Stimulated activated naive CD8-positive, alpha-beta T cell treated with anti-CD3 and anti-CD28 coated beads, Interleukin-15, amount 100 ng/mL, for 72 hours (primary cell): ENCODE measurements around the gene NAA20.
"Not testable (repeated sequence)": the region's sequence is repeated elsewhere in the genome, so short reads cannot be mapped to it uniquely, and the experiment has no call there.

Experiments
- ATAC-seq: fragments of 150-1000 bp; cut with Tn5 transposase; 2 replicates; pipeline ENCODE4 v1.10.0; 2021; ENCODE audit warnings: mild to moderate bottlenecking, moderate library complexity
- DNase-seq, 2 donors: peaks; one replicate each; pipeline ENCODE4 v3.0.0; 2021 to 2022
- H3K27ac Mint-ChIP-seq, 2 donors: one replicate each; pipeline ENCODE4 v1.8.0; 2022; ENCODE audit warnings: mild to moderate bottlenecking in 2 of 2, mixed read lengths in 2 of 2, moderate library complexity in 2 of 2
- H3K27me3 Mint-ChIP-seq: one replicate; pipeline ENCODE4 v1.8.0; 2022; ENCODE audit warnings: mixed read lengths
- H3K4me1 Mint-ChIP-seq: one replicate; pipeline ENCODE4 v1.8.0; 2022; ENCODE audit warnings: mild to moderate bottlenecking, mixed read lengths
- H3K4me3 Mint-ChIP-seq, 2 donors: one replicate each; pipeline ENCODE4 v1.8.0; 2022; ENCODE audit warnings: mild to moderate bottlenecking in 2 of 2, mixed read lengths in 2 of 2, moderate library complexity in 1 of 2
- H3K9me3 Mint-ChIP-seq, 2 donors: one replicate each; pipeline ENCODE4 v1.8.0; 2022; ENCODE audit warnings: mixed read lengths in 2 of 2

NAA20 gene

GRCh38 chr20:20002101-20002998, 14.8 kb upstream of the NAA20 start:
- no peak for ATAC-seq

GRCh38 chr20:20003031-20003954, 13.9 kb upstream of the NAA20 start:
- Mint-ChIP-seq H3K4me3 (peak overlapping the region; percentile 76), H3K27ac (peak overlapping the region; percentile 10 to 35), H3K27me3 (peaks cover 39% of the 10 kb centered on the region), H3K9me3 (no peaks in the 10 kb centered on the region), H3K4me1 (peaks cover 33% of the 10 kb centered on the region)
- ATAC-seq: peak; percentile 90
- DNase-seq: peak; percentile 25 to 36

More at GRCh38 chr20:20002101-20002998, 14.8 kb upstream of the NAA20 start:
- Mint-ChIP-seq H3K9me3 (no peaks in the 10 kb centered on the region), H3K4me3 (peak overlapping the region; percentile 76), H3K27ac (peak overlapping the region in 1 of 2 donors; percentile 59), H3K27me3 (peaks cover 39% of the 10 kb centered on the region), H3K4me1 (peaks cover 33% of the 10 kb centered on the region)
- no peak for DNase-seq

GRCh38 chr20:20003955-20004322, 13.2 kb upstream of the NAA20 start:
- Mint-ChIP-seq H3K4me3 (peak overlapping the region; percentile 76), H3K4me1 (peaks cover 33% of the 10 kb centered on the region), H3K27ac (peak overlapping the region; percentile 10 to 23), H3K27me3 (peaks cover 34% of the 10 kb centered on the region)
- DNase-seq, H3K9me3 Mint-ChIP-seq, ATAC-seq: not testable (repeated sequence)

DNA sequence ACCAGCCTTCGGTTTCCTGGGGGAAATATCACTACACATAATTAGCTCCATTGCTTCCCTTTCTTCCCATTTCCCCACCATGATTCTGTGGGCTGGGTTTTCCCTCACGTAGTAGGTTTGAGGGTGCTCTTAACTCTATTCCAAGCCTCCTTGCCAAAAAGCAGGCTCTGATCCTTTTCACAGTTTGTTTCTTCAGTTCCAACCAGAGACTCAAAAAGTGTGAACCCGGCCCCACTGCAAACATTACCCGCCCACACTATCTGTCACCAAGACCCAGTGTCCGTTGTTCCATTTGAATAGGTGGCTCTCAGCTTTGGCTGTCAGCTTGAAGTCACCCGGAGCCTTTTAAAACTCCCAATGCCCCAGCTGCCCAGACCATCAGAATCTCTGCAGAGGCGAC, 11.8 kb upstream of the NAA20 start:
- Mint-ChIP-seq H3K9me3 (no peaks in the 10 kb centered on the region), H3K4me1 (peaks cover 26% of the 10 kb centered on the region), H3K27ac (no peak overlapping the region), H3K27me3 (peaks cover 35% of the 10 kb centered on the region), H3K4me3 (no peak overlapping the region)
- DNase-seq (no peak), ATAC-seq (no peak)

DNA sequence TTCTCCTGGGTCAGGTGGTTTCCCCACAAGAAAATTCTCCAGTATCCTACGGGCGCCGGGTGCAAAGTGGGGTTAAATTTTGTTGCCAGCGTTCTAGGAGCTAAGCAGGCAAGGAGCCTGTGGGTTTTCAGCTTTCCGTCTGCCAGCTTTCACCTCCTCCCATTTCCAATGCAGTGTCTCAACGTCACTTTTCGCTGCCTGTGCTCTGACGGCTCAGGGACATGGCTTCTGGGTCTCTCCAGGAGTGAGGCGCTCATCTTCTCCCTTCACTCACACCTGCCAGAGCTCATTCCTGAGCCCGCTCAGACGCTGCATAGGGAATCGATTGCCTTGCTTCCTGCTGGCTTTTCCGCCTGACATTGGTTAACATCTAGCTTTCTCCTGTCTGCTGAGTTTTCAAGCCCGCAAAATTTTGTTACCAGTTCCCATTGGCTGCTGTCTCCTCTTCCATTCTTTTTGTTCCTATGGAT, 7.3 kb upstream of the NAA20 start:
- Mint-ChIP-seq H3K4me3 (no peak overlapping the region), H3K9me3 (no peaks in the 10 kb centered on the region), H3K4me1 (peaks cover 5% of the 10 kb centered on the region), H3K27ac (no peak overlapping the region), H3K27me3 (peaks cover 9% of the 10 kb centered on the region)
- ATAC-seq (no peak), DNase-seq (no peak)

DNA sequence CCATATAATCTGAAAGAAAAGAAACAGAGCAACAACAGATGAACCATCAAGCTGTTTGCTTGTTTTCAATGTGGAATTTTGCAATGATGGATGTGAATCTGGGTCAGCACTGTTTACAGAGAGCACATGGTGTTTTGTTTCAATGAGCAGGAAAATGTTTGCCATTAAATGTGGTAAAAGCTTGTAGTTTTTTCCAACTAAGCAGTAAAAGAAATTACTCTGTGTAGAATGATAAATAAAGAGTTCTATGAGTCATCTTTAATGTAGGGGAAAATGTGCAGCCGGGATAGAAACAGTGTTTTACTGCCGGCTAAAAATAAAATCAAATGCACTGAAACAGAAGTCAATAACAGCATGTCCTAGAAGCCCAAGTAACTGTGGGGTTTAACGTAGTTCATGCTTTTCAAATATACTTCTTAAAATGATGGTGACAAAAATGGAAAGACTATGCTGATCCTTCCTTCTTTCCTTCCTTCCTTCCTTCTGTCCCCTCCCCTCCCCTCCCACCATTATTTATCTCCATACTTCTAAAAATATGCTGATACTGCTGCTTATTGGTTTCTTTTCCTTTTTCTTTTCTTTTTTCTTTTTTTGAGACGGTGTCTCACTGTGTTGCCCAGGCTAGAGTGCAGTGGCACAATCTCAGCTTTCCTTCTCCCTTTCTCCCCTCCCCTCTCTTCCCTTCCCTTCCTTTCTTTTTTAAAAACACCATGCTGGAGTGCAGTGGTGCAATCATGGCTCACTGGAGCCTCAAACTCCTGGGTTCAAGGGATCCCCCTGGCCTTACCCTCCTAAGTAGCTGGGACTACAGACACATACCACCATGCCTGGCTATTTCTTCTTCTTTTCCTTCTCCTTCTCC, 6.3 kb upstream of the NAA20 start:
- no peaks in the 10 kb centered on the region for H3K9me3 Mint-ChIP-seq
- DNase-seq: no peak

DNA sequence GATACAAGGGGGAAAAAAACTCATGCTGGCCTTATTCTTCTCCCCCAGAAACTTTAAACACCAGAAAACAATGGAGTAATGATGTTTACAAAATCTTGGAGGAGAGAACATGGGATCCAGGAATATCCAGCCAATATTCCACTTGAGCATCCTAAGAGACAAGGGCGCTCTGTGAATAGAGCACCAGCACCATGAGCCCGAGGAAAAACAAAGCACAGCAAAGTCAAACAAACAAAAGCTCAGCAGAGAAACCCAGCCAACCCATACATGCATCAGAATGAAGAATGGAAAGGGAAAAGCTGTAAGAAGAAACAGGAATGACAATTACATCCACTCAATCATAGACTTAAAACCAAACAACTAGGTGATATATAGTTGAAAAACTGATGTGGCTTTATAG, 4.6 kb upstream of the NAA20 start:
- no peak for DNase-seq
- no peaks in the 10 kb centered on the region for H3K9me3 Mint-ChIP-seq
- no peak overlapping the region for H3K4me3 Mint-ChIP-seq
- ATAC-seq: no peak
- H3K27me3 Mint-ChIP-seq: peaks cover 9% of the 10 kb centered on the region
- peaks cover 13% of the 10 kb centered on the region for H3K4me1 Mint-ChIP-seq
- H3K27ac Mint-ChIP-seq: peak overlapping the region in 1 of 2 donors; percentile 15

More for the DNA sequence above, 6.3 kb upstream of the NAA20 start:
- H3K4me3 Mint-ChIP-seq: no peak overlapping the region
- peak overlapping the region in 1 of 2 donors; percentile 4 for H3K27ac Mint-ChIP-seq
- H3K4me1 Mint-ChIP-seq: peaks cover 6% of the 10 kb centered on the region
- no peak for ATAC-seq
- H3K27me3 Mint-ChIP-seq: peaks cover 9% of the 10 kb centered on the region

DNA sequence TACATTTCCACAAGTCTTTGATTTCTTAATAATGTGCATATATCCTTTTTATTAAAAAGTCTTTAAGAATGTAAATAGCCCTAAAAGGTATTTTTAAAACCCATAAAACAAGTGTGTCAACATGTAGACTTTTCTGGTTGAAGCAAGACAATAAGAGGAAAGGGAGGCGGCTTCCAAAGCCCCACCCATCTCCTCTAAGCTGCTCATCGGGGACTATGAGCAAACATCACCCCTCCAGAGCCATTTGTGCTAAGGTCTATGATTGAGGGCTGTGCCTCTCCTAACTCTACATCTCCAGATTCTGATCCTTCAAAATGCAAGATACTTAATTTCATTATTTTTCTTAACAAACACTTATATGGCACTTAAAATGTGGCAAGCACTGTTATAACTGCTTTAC, 2.5 kb upstream of the NAA20 start:
- H3K4me1 Mint-ChIP-seq: peaks cover 32% of the 10 kb centered on the region
- DNase-seq (no peak), ATAC-seq (no peak)
- H3K4me3 Mint-ChIP-seq: no peak overlapping the region
- peaks cover 6% of the 10 kb centered on the region for H3K27me3 Mint-ChIP-seq
- H3K9me3 Mint-ChIP-seq: no peaks in the 10 kb centered on the region
- H3K27ac Mint-ChIP-seq: peak overlapping the region in 1 of 2 donors; percentile 59

DNA sequence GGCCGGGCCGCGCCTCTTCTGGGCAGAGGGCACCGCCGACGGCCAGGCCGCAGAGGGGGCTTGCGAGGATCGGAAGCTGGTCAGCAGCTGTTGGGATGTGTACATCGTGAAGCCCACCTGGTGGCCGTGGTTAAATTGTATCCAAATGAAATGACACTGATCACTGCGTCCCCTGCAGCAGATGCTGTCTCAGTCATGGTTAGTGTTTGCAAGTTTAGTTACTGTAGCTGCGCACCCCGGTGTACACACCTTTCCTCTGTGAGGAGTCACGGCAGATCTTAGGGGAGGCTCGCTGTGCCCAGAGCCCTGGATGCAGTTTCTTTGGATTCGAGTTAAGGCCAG, 653 bp downstream of the NAA20 start:
- Mint-ChIP-seq H3K9me3 (no peaks in the 10 kb centered on the region), H3K27me3 (no peaks in the 10 kb centered on the region), H3K27ac (peak overlapping the region; percentile 89 to 95), H3K4me1 (peaks cover 63% of the 10 kb centered on the region), H3K4me3 (peak overlapping the region; percentile 96 to 97)
- peak; percentile 10 to 20 for DNase-seq
- peak; percentile 35 for ATAC-seq

DNA sequence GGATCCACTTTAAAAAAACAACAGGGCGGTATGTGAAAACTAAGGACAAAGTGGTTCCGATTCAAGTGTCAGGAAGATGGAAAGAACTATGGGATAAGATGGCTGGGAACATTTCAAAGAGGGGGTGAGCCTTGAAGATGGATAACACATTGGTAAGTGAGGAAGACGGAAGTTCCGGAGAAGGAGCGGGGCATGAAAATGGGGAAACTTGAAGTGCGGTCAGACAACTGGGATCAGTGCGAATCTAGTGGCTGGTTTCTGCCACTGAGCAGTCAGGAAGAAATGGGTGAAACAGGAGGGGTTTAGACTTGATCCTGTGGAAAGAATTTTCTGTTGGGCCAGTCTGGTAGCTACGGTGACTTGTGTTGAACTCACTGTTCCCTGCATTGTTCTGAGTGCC, 1.2 kb downstream of the NAA20 start:
- peak overlapping the region; percentile 96 to 97 for H3K4me3 Mint-ChIP-seq
- H3K27ac Mint-ChIP-seq: peak overlapping the region; percentile 88 to 95
- DNase-seq (no peak), ATAC-seq (no peak)
- H3K4me1 Mint-ChIP-seq: peaks cover 65% of the 10 kb centered on the region
- H3K9me3 Mint-ChIP-seq: no peaks in the 10 kb centered on the region
- H3K27me3 Mint-ChIP-seq: no peaks in the 10 kb centered on the region

DNA sequence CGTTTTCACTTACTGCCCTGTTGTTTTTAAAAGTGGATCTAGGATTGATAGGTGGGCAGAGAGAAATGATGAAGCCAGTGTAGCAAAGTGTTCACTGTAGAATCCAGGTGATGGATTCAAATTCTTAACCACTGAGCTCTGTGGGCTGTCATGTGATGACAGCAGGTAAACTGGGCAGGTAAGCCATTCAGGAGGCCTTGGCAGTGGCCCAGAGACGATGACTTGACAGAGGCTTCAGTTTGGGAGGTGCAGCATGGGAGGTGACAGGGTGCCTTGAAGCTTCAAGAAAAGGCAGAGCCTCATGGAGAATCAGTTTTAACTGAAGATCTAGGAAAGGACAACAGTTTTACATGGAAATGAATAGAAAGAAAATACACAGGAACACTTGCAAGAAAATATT, 2.0 kb downstream of the NAA20 start:
- Mint-ChIP-seq H3K27me3 (no peaks in the 10 kb centered on the region), H3K27ac (peak overlapping the region; percentile 54 to 92), H3K4me1 (peaks cover 67% of the 10 kb centered on the region), H3K9me3 (no peaks in the 10 kb centered on the region), H3K4me3 (peak overlapping the region; percentile 96 to 97)
- ATAC-seq: no peak
- no peak for DNase-seq

GRCh38 chr20:20020908-20021307, 3.7 kb downstream of the NAA20 start:
- ATAC-seq: no peak
- Mint-ChIP-seq H3K4me3 (peak overlapping the region; percentile 82 to 97), H3K27me3 (no peaks in the 10 kb centered on the region), H3K27ac (peak overlapping the region; percentile 92 to 94), H3K4me1 (peaks cover 66% of the 10 kb centered on the region), H3K9me3 (no peaks in the 10 kb centered on the region)
- no peak for DNase-seq

- H3K27ac Mint-ChIP-seq: peak overlapping the region; percentile 50
- peak overlapping the region; percentile 45 to 58 for H3K4me3 Mint-ChIP-seq
- no peaks in the 10 kb centered on the region for H3K27me3 Mint-ChIP-seq
- ATAC-seq (no peak), DNase-seq (no peak)
- peaks cover 62% of the 10 kb centered on the region for H3K4me1 Mint-ChIP-seq
- no peaks in the 10 kb centered on the region for H3K9me3 Mint-ChIP-seq
Measured at GRCh38 chr20:20021835-20022234, 4.7 kb downstream of the NAA20 start.

- Mint-ChIP-seq H3K9me3 (no peaks in the 10 kb centered on the region), H3K4me3 (no peak overlapping the region), H3K4me1 (peaks cover 59% of the 10 kb centered on the region), H3K27me3 (no peaks in the 10 kb centered on the region), H3K27ac (peak overlapping the region in 1 of 2 donors; percentile 17)
- DNase-seq: no peak
- peak; percentile 57 for ATAC-seq
Measured at GRCh38 chr20:20022498-20022897, 5.3 kb downstream of the NAA20 start.

GRCh38 chr20:20023395-20023794, 6.2 kb downstream of the NAA20 start:
- ATAC-seq (no peak), DNase-seq (no peak)
- H3K27me3 Mint-ChIP-seq: no peaks in the 10 kb centered on the region
- peak overlapping the region in 1 of 2 donors; percentile 42 for H3K27ac Mint-ChIP-seq
- peaks cover 53% of the 10 kb centered on the region for H3K4me1 Mint-ChIP-seq
- no peaks in the 10 kb centered on the region for H3K9me3 Mint-ChIP-seq
- H3K4me3 Mint-ChIP-seq: no peak overlapping the region
